ENCODE data around the gene SLC6A19. TPM values are rescaled to one million over a fixed set of nuclear protein-coding genes. Genes with fewer than 3 reads are reported as not detected.
A peak's percentile ranks its signal among the peaks of the same experiment; 100 is the strongest.

SLC6A19 gene
- total RNA-seq, 1 donor from 2014 or later: not detected

- Mint-ChIP-seq H3K36me3 (no peaks in the 10 kb centered on the region), H3K27ac (no peak overlapping the region), H3K27me3 (ENCODE audit: insufficient read depth, low read depth) (peaks cover 16% of the 10 kb centered on the region), H3K4me3 (no peak overlapping the region), H3K4me1 (peaks cover 6% of the 10 kb centered on the region), H3K9me3 (peaks cover 3% of the 10 kb centered on the region)
- Histone ChIP-seq H3K27ac (no peak overlapping the region), H3K4me3 (no peak overlapping the region), H3K4me1 (peaks cover 3% of the 10 kb centered on the region), H3K9me3 (ENCODE audit: low read depth) (no peaks in the 10 kb centered on the region), H3K4me2 (no peak overlapping the region), H4K20me1 (ENCODE audit: low read depth) (no peaks in the 10 kb centered on the region), H3K27me3 (peaks cover 11% of the 10 kb centered on the region), H3K79me2 (ENCODE audit: low read depth) (no peaks in the 10 kb centered on the region), H3F3A (ENCODE audit: low read depth) (no peaks in the 10 kb centered on the region), H3K9ac (no peak overlapping the region), H3K36me3 (no peaks in the 10 kb centered on the region), H2AFZ (replicated peaks) (no peak overlapping the region)
- TF ChIP-seq EZH2 (IDR thresholded peaks at IDR 0.05) (no peak), EZH2phosphoT487 (IDR thresholded peaks at IDR 0.05) (no peak)
- TF ChIP-seq, protein P1, sequence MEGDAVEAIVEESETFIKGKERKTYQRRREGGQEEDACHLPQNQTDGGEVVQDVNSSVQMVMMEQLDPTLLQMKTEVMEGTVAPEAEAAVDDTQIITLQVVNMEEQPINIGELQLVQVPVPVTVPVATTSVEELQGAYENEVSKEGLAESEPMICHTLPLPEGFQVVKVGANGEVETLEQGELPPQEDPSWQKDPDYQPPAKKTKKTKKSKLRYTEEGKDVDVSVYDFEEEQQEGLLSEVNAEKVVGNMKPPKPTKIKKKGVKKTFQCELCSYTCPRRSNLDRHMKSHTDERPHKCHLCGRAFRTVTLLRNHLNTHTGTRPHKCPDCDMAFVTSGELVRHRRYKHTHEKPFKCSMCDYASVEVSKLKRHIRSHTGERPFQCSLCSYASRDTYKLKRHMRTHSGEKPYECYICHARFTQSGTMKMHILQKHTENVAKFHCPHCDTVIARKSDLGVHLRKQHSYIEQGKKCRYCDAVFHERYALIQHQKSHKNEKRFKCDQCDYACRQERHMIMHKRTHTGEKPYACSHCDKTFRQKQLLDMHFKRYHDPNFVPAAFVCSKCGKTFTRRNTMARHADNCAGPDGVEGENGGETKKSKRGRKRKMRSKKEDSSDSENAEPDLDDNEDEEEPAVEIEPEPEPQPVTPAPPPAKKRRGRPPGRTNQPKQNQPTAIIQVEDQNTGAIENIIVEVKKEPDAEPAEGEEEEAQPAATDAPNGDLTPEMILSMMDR (IDR thresholded peaks at IDR 0.05): no peak
- no peak for DNase-seq (ENCODE audit: low spot score)
Measured at GRCh38 chr5:1172007-1172581, 29.3 kb upstream of the SLC6A19 start.

DNA sequence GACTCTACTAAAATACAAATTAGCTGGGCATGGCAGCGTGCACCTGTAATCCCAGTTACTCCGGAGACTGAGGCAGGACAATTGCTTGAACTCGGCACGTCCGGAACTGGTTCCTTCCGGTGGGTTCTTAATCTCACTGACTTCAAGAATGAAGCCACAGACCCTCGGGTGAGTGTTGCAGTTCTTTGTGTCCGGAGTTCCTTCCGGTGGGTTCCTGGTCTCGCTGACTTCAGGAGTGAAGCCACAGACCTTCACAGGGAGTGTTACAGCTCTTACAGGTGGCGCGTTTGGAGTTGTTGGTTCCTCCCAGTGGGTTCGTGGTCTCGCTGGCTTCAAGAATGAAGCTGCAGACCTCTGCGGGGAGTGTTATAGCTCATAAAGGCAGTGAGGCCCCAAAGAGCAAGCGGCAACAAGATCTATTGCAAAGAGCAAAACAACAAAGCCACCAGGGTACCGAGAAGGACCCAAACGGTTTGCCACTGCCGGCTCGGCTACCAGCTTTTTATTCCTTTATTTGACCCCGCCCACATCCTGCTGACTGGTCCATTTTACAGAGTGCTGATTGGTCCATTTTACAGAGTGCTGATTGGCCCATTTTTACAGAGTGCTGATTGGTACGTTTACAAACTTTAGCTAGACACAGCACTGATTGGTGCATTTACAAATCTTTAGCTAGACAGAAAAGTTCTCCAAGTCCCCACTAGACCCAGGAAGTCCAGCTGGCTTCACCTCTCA is 28.6 kb upstream of the SLC6A19 start:
- H3K27me3 Mint-ChIP-seq (ENCODE audit: insufficient read depth, low read depth): peaks cover 13% of the 10 kb centered on the region

DNA sequence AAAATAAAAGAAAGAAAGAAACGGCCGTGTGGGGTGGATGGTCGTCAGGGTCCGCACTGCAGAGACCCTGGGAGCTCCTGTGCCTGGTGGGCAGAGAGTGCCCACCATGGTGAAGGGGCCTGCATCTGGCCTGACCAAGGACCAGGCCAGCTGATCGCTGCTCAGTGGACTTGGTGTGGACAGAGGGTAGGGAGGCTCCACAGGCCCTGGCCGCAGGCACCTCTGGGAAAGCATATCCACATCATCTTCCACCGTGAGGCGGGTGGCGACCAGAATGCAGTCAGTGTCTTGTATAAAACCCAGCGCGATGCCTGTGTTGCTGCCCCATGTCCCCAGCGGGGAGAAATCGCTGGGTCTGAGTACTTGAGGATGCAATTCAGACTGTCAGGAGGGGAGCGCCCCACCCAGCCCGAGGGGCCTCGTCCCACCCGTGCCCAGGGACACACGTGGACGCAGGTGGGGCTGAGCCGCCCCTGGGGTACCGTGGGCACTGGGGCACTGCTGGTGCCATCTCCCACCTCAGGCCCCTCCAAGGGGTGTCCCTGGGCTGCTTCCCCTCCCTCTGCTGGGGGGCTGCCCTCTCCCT is 27.8 kb upstream of the SLC6A19 start:
- no peaks in the 10 kb centered on the region for H3K36me3 Mint-ChIP-seq
- Histone ChIP-seq H3K79me2 (ENCODE audit: low read depth) (no peaks in the 10 kb centered on the region), H3K27me3 (peaks cover 11% of the 10 kb centered on the region), H3K36me3 (no peaks in the 10 kb centered on the region), H3K9me3 (ENCODE audit: low read depth) (no peaks in the 10 kb centered on the region), H3K4me2 (no peak overlapping the region), H3K4me3 (no peak overlapping the region), H3K27ac (no peak overlapping the region), H3K4me1 (no peaks in the 10 kb centered on the region), H3K9ac (no peak overlapping the region), H2AFZ (replicated peaks) (no peak overlapping the region), H4K20me1 (ENCODE audit: low read depth) (no peaks in the 10 kb centered on the region), H3F3A (ENCODE audit: low read depth) (no peaks in the 10 kb centered on the region)
- H3K9me3 Mint-ChIP-seq: peaks cover 3% of the 10 kb centered on the region
- H3K27ac Mint-ChIP-seq: peak overlapping the region; percentile 50
- H3K4me1 Mint-ChIP-seq: peaks cover under 1% of the 10 kb centered on the region
- no peak for TF ChIP-seq EZH2phosphoT487 (IDR thresholded peaks at IDR 0.05)
- no peak for TF ChIP-seq EZH2 (IDR thresholded peaks at IDR 0.05)
- TF ChIP-seq, protein P1 (IDR thresholded peaks at IDR 0.05): no peak
- no peak overlapping the region for H3K4me3 Mint-ChIP-seq
- no peak for DNase-seq (ENCODE audit: low spot score)
- H3K27me3 Mint-ChIP-seq (ENCODE audit: insufficient read depth, low read depth): peaks cover 11% of the 10 kb centered on the region

More for the DNA sequence above, 28.6 kb upstream of the SLC6A19 start:
- H3K4me2 ChIP-seq: no peak overlapping the region
- H4K20me1 ChIP-seq (ENCODE audit: low read depth): no peaks in the 10 kb centered on the region
- Mint-ChIP-seq H3K4me3 (no peak overlapping the region), H3K27ac (peak overlapping the region; percentile 50), H3K9me3 (peaks cover 3% of the 10 kb centered on the region), H3K4me1 (peaks cover 6% of the 10 kb centered on the region), H3K36me3 (no peaks in the 10 kb centered on the region)
- H2AFZ ChIP-seq (replicated peaks): no peak overlapping the region
- no peak for TF ChIP-seq EZH2 (IDR thresholded peaks at IDR 0.05)
- TF ChIP-seq, protein P1 (IDR thresholded peaks at IDR 0.05): no peak
- TF ChIP-seq EZH2phosphoT487 (IDR thresholded peaks at IDR 0.05): no peak
- no peak overlapping the region for H3K4me3 ChIP-seq
- no peaks in the 10 kb centered on the region for H3K9me3 ChIP-seq (ENCODE audit: low read depth)
- peaks cover 2% of the 10 kb centered on the region for H3K4me1 ChIP-seq
- H3K79me2 ChIP-seq (ENCODE audit: low read depth): no peaks in the 10 kb centered on the region
- H3K27ac ChIP-seq: no peak overlapping the region
- no peak overlapping the region for H3K9ac ChIP-seq
- DNase-seq (ENCODE audit: low spot score): no peak
- peaks cover 11% of the 10 kb centered on the region for H3K27me3 ChIP-seq
- no peaks in the 10 kb centered on the region for H3K36me3 ChIP-seq
- no peaks in the 10 kb centered on the region for H3F3A ChIP-seq (ENCODE audit: low read depth)

Measured in neural progenitor cell (in vitro differentiated cells).